Neural progenitor cell (in vitro differentiated cells): ENCODE data around the gene GPHN.

Experiments
- EZH2 ChIP-seq: fragments of 200-600 bp; sonication (generic); IDR thresholded peaks from 2 replicates; pipeline ENCODE4 v1.6.1; 2017; ENCODE audit warnings: antibody characterized with exemption, mild to moderate bottlenecking, moderate library complexity
- EZH2phosphoT487 ChIP-seq: fragments of 200-600 bp; sonication (generic); IDR thresholded peaks from 2 replicates; pipeline ENCODE4 v1.6.1; 2017; ENCODE audit warnings: antibody characterized with exemption
- TF ChIP-seq, protein P1 (sequence below): fragments of 200-600 bp; sonication (generic); IDR thresholded peaks from 2 replicates; pipeline ENCODE4 v1.5.1; 2017; ENCODE audit warnings: antibody characterized with exemption, mild to moderate bottlenecking

DNA sequence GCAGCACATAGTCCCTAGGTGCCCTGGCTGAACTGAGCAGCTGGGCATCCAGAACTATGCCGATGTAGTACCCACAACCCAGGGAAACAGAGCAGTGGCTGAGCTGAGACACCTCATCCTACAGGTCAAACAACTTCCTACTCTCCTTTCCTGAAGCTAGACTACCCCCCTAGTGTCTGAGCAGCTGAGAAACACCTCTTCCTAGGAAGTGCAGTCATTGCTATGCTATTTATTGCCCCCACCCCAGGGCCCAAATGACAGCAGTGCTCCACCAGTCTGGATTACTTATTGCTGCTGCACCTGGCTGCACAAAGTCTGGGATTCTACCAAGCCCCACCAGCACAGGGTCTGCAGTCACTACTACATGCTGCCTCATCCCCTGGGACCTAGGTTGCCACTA lies 664.6 kb downstream of the GPHN start:
- TF ChIP-seq, protein P1, sequence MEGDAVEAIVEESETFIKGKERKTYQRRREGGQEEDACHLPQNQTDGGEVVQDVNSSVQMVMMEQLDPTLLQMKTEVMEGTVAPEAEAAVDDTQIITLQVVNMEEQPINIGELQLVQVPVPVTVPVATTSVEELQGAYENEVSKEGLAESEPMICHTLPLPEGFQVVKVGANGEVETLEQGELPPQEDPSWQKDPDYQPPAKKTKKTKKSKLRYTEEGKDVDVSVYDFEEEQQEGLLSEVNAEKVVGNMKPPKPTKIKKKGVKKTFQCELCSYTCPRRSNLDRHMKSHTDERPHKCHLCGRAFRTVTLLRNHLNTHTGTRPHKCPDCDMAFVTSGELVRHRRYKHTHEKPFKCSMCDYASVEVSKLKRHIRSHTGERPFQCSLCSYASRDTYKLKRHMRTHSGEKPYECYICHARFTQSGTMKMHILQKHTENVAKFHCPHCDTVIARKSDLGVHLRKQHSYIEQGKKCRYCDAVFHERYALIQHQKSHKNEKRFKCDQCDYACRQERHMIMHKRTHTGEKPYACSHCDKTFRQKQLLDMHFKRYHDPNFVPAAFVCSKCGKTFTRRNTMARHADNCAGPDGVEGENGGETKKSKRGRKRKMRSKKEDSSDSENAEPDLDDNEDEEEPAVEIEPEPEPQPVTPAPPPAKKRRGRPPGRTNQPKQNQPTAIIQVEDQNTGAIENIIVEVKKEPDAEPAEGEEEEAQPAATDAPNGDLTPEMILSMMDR, result no peak
- TF ChIP-seq EZH2phosphoT487 (no peak), EZH2 (no peak)
